Duodenal mucosa (tissue), 2 donors: ENCODE measurements around the gene COL23A1.

ENCODE experiments used
- H3K27ac ChIP-seq: one replicate; pipeline ENCODE4 v1.7.0; 2013; ENCODE audit warnings: low read depth, low read length
- H3K27me3 ChIP-seq, 2 donors: one replicate each; pipeline ENCODE4 v1.7.0; 2013; ENCODE audit warnings: low read length in 2 of 2, control low read depth in 1 of 2; ENCODE audit not compliant: insufficient read depth in 2 of 2, control insufficient read depth in 1 of 2
- H3K36me3 ChIP-seq, 2 donors: one replicate each; pipeline ENCODE4 v1.7.0; 2013; ENCODE audit warnings: low read length in 2 of 2, control low read depth in 1 of 2; ENCODE audit not compliant: insufficient read depth in 2 of 2, control insufficient read depth in 1 of 2
- H3K4me1 ChIP-seq, 2 donors: one replicate each; pipeline ENCODE4 v1.7.0; 2013; ENCODE audit warnings: low read length in 2 of 2, control low read depth in 1 of 2; ENCODE audit not compliant: insufficient read depth in 2 of 2, control insufficient read depth in 1 of 2
- H3K4me3 ChIP-seq, 2 donors: one replicate each; pipeline ENCODE4 v1.7.0; 2013; ENCODE audit warnings: low read length in 2 of 2, low read depth in 1 of 2
- H3K9ac ChIP-seq, 2 donors: one replicate each; pipeline ENCODE4 v1.7.0; 2013; ENCODE audit warnings: low read length in 2 of 2, low read depth in 1 of 2
- H3K9me3 ChIP-seq, 2 donors: one replicate each; pipeline ENCODE4 v1.7.0; 2013; ENCODE audit warnings: low read length in 2 of 2, control low read depth in 1 of 2; ENCODE audit not compliant: control insufficient read depth in 1 of 2

Gene COL23A1

DNA sequence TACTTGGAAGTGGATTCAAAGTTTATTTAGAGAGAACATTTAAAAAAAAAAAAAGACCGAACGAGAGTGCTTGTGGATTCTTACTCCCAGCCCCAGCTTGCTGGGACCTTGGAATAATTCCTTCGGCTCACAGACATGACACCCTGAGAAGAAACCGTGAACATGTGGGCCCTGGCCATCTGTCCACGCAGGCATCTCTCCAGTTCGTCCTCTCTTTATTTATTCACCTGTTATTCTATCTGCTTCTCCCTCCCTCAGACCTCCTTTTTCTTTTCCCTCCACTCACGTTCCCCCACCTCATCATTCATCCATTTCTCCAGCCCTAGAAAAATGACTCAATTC, 263.8 kb downstream of the COL23A1 start:
- Histone ChIP-seq H3K9ac (no peak overlapping the region), H3K27me3 (no peaks in the 10 kb centered on the region), H3K9me3 (no peaks in the 10 kb centered on the region), H3K27ac (no peak overlapping the region), H3K4me1 (peaks cover 9 to 11% of the 10 kb centered on the region in 2 donors), H3K4me3 (no peak overlapping the region), H3K36me3 (no peaks in the 10 kb centered on the region)

DNA sequence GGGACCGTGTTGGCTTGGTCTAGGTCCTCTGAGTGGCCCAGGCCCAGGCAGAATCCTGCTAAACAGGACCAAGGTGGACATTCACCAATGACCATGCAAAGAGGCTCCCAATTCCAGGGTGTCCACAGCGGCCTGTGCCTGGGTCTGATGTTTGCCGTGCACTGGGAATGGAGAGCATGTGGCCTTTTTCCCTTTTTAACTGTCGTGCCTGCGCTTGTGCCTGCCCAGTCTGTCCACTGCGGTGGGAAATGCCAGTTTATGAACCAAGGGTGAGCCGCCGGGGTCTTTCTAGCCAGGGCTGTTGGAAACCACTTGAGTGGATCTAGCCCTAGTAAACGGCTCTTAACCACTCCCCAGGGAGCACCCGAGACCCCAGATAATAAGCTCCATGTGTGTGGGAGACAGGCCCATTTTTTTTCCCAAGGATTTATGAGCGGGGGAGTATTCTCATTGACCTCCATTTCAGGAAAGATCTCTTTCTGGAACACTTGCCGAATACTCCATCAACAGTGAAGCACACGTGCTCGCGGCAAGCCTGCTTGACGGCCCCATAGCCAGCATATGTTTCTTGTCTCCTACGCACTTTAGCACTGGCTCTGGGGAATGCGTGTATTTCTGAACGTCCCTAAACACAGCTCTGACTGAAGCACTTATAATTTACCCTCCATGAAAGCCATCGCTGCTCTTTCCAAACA, 264.4 kb downstream of the COL23A1 start:
- H3K36me3 ChIP-seq: no peaks in the 10 kb centered on the region
- no peaks in the 10 kb centered on the region for H3K27me3 ChIP-seq
- H3K4me1 ChIP-seq: peaks cover 3 to 7% of the 10 kb centered on the region in 2 donors
- H3K9me3 ChIP-seq: no peaks in the 10 kb centered on the region
- no peak overlapping the region for H3K9ac ChIP-seq
- H3K27ac ChIP-seq: no peak overlapping the region
- no peak overlapping the region for H3K4me3 ChIP-seq

DNA sequence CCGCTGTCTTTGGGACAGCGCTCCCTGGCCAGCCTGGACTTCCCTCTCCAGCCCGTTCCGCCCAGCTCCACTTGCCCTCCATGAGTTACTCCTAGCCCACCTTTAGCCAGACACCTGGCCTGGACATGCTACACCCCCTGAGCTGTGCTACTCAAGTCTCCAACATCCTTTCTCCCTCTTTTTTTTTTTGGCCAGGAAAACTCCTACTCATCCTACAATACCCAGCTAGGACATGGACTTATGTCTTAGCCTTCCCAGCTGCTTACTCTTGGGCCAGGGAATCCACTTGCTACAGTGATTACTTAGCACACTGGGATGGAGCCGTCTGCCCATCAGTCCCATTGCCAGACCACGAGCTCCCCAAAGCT, 264.9 kb downstream of the COL23A1 start:
- H3K36me3 ChIP-seq: no peaks in the 10 kb centered on the region
- H3K9me3 ChIP-seq: no peaks in the 10 kb centered on the region
- no peak overlapping the region for H3K9ac ChIP-seq
- no peak overlapping the region for H3K27ac ChIP-seq
- no peak overlapping the region for H3K4me3 ChIP-seq
- peaks cover 0 to 3% of the 10 kb centered on the region in 2 donors for H3K4me1 ChIP-seq
- no peaks in the 10 kb centered on the region for H3K27me3 ChIP-seq

DNA sequence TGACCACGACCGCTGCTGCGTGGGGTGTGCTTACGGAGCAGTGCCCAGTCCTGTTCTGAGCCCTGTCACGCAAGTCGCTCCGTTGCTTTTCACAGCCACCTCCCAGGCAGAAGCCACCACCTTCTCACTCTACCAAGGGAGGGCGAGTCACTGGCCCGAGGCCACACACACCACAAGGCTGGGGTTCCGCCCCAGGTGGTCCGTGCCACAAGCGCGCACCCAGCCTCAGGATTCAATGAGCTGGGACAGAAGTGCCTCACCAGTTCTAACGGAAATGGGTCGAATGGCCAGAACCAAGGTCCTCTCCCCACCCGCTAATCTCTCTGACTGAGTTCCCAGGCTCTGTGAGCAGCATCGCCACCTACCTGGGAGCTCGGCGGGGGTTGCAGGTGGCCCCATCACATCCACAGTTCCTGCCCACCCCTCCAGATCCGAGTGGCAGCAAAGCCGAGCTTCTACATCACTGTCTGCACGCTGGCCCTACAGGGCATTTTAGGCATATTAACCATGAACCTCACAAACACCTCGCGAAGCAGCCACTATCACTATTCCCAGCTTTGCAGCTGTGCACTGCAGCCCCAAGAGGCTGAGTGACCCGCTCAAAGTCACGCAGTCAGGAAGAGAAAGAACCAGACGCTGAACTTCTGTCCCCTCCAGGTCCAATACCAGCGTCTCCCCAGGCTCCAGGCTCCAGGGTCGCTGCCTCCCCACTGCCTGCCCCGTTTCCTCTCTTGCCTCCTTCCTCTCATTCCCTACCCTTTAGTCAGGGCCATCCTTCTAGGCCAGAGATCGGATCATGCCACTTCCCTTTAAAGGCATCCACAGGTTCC, 265.5 kb downstream of the COL23A1 start:
- no peak overlapping the region for H3K27ac ChIP-seq
- H3K4me3 ChIP-seq: no peak overlapping the region
- H3K4me1 ChIP-seq: peaks cover 0 to 3% of the 10 kb centered on the region in 2 donors
- no peak overlapping the region for H3K9ac ChIP-seq
- H3K9me3 ChIP-seq: no peaks in the 10 kb centered on the region
- no peaks in the 10 kb centered on the region for H3K36me3 ChIP-seq
- no peaks in the 10 kb centered on the region for H3K27me3 ChIP-seq

DNA sequence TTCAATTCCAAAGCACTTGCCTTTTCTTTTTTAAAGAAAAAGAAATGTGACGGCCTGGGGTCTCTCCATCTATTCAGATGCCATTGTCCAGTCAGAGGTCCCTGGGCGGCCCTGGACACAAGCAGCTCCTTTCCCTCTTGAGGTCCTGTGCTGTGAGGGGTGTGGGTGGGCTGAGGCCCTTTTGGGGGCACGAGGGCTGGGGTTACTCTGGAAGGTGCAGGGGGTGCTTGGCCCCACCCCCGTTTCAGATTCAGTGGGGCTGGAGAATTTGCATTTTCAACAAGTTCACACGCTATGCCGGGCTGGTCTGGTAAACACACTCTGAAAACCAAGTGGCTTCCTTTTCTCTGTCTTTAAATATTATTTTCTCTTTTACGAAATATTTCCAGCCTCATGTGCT, 266.2 kb downstream of the COL23A1 start:
- H3K27ac ChIP-seq: no peak overlapping the region
- H3K36me3 ChIP-seq: no peaks in the 10 kb centered on the region
- peaks cover 0 to 3% of the 10 kb centered on the region in 2 donors for H3K4me1 ChIP-seq
- H3K27me3 ChIP-seq: no peaks in the 10 kb centered on the region
- no peaks in the 10 kb centered on the region for H3K9me3 ChIP-seq
- no peak overlapping the region for H3K4me3 ChIP-seq
- H3K9ac ChIP-seq: no peak overlapping the region

DNA sequence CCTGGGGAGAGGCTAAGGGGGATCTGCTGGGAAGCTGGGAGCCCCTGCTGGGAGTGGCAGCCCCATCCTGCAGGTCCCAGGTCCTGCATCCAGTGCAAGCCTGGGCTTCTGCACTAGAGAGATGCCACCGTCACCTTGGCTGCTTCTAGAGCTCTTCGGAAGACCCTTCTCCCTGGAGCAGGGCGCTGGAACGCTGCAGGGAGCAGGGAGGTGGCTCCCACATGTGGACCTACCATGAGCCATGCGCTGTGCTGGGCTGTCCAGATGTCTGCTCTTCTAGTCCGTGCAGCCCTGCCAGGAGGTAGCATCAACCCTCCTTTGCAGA, 266.7 kb downstream of the COL23A1 start:
- Histone ChIP-seq H3K9ac (no peak overlapping the region), H3K27me3 (no peaks in the 10 kb centered on the region), H3K36me3 (no peaks in the 10 kb centered on the region), H3K4me3 (no peak overlapping the region), H3K27ac (no peak overlapping the region), H3K9me3 (no peaks in the 10 kb centered on the region), H3K4me1 (peaks cover 0 to 3% of the 10 kb centered on the region in 2 donors)

DNA sequence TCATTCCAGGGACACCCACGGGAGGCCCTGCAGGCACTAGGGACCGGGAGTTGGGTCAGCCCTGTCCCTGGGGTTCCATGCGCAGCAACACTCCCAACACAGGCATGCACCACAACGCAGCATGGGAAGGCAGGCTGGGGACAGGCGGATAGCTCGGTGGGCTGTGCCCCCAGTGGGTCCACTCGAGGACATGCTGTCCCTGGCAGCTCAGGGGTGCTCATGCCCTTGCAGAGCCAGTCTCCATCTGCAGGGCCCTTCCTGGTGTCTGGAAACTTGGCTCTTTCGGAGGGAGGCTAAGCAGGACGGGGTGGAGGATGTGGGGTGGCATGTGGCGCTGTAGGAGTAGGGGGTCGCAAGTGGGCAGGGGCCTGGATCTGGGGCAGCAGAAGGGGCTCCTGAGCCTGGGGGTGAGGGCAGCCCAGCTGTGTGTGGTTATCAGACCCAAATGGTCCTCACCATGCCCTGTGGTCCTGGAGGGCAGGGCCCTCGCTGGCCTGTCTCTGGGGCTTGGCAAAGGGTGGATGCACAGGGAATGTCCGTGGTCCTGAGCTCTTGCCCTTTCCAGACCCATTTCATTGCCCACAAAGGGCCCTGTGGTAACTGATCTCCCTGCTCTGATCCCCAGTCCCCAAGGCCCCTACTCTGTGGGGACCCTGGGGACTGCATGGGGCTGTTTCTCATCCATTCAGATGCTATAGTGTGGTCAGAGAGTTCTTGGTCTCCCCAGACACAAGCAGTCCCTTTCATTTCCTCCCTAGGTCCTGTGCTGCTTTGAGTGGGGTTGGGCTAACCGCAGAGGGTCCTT, 267.3 kb downstream of the COL23A1 start:
- no peak overlapping the region for H3K4me3 ChIP-seq
- no peaks in the 10 kb centered on the region for H3K27me3 ChIP-seq
- H3K36me3 ChIP-seq: no peaks in the 10 kb centered on the region
- H3K27ac ChIP-seq: no peak overlapping the region
- no peak overlapping the region for H3K9ac ChIP-seq
- H3K9me3 ChIP-seq: no peaks in the 10 kb centered on the region
- H3K4me1 ChIP-seq: peaks cover 0 to 3% of the 10 kb centered on the region in 2 donors

DNA sequence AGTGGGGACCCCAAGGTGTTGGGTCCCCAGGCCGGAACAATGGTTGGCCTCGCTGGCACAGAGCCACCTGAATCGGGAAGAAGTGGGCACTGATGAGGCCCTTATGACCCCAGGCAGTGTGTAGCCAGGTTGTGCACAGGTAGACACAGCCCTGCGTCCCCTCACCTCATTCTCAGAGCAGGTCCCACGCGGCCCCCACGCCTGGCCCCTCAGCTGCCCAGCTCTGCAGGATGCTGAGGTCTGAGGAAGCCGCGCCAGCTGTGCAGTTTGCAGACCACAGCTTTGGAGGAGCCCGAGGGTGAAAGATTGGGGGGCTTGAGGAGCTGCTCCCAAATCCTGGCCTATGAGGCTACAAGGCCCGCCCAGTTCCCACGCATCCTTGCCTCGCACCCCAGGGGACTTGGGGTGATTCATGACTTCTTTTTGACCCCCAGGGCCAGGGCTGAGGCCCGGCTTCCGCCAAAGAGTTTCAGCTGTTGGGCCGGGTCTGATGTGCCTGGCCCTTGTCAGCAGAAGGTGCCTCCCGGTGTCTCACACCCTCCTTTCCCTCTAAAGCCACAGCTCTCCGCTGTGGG, 269.8 kb downstream of the COL23A1 start:
- Histone ChIP-seq H3K9me3 (no peaks in the 10 kb centered on the region), H3K36me3 (no peaks in the 10 kb centered on the region), H3K27ac (no peak overlapping the region), H3K9ac (no peak overlapping the region), H3K27me3 (no peaks in the 10 kb centered on the region), H3K4me1 (no peaks in the 10 kb centered on the region), H3K4me3 (no peak overlapping the region)

DNA sequence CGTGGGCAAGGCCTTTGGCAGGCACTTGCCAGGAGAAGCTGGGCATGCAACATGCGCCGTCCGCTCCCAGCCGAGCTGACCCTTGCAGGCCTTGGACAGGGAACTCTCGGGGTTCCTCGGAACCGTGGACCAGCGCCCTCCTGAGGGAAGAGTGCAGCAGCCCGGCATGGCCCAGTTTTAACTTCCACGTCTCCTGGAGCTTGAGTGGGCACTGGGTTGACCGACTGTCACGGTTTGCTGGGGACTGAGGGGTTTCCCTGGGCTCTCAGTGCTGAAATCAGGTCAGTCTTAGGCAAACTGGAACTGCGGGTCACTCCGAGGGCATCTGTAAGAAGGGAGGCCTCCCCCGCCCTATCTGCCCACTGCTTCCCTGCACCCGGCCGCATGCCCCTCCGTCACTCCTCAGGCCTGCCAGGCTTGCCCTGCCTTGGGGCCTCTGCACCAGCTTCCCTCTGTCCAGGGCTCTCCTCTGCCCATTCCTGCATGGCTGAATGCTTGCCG, 270.6 kb downstream of the COL23A1 start:
- Histone ChIP-seq H3K4me3 (no peak overlapping the region), H3K9ac (no peak overlapping the region), H3K4me1 (no peaks in the 10 kb centered on the region), H3K27me3 (no peaks in the 10 kb centered on the region), H3K36me3 (no peaks in the 10 kb centered on the region), H3K27ac (no peak overlapping the region), H3K9me3 (no peaks in the 10 kb centered on the region)

DNA sequence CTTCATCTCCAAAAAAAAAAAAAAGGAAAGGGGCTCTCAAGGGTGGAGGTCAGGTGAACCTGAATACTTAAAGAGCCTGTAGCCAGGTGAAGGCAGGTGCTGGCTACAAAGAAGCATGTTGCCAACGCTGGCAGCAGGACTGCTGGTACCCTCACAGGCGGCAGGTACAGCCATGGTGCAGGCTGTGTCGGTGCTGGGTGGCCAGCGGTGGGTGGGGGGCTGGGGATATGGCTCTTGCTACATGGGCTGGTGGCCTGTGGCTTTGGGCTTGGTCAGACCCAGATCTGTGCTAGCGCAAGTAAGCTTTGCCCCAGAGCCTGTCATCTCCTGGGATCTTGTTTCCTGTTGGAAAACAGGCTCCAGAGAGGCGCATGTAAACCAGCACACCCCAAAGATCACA, 271.3 kb downstream of the COL23A1 start:
- Histone ChIP-seq H3K36me3 (no peaks in the 10 kb centered on the region), H3K27me3 (no peaks in the 10 kb centered on the region), H3K4me3 (no peak overlapping the region), H3K9ac (no peak overlapping the region), H3K9me3 (no peaks in the 10 kb centered on the region), H3K4me1 (no peaks in the 10 kb centered on the region), H3K27ac (no peak overlapping the region)
